Epidermal melanocyte (primary cell): ENCODE data around the gene SLC8A1.

Experiments
- DNase-seq: peaks from one replicate; pipeline ENCODE4 v3.0.0; 2011; ENCODE audit warnings: low spot score; ENCODE audit not compliant: insufficient read length

SLC8A1 gene

DNA sequence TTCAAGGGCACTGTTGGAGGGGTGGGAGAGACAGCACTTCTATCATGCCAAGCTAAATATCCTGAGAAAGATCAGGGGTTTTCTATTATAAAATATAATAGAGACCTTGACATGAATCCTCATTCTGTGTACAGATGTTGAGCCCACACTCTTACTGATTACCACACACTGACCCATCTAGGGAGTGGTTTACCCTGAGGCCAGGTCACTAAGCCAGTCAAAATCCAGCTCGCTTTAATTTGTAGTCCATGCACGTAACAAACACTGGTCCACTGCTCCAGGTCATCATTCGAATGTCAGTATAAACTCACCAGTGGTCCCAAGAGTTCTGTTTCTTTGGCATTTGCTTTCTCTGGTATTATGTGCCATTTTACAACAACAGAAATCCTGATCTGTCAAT, 96.4 kb downstream of the SLC8A1 start:
- DNase-seq, result no peak

DNA sequence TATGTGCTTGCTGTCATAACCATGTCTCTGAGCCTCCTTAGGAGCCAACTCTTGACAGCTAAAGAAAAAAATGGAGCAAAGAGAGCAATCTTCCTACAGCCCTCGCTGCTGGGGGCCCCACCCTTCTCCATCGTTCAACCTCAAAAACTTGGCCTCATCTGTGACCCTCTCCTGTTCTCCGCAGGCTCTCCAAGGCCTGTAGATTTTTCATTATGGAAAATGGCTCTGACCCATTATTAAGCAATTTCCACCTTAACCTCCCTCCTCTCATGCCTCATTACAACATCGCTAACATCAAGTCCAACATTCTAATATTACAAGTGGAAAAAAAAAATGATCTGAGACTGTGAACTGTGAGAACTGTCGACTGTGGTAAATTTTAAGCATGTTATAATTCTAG, 98.7 kb downstream of the SLC8A1 start:
- no peak for DNase-seq

DNA sequence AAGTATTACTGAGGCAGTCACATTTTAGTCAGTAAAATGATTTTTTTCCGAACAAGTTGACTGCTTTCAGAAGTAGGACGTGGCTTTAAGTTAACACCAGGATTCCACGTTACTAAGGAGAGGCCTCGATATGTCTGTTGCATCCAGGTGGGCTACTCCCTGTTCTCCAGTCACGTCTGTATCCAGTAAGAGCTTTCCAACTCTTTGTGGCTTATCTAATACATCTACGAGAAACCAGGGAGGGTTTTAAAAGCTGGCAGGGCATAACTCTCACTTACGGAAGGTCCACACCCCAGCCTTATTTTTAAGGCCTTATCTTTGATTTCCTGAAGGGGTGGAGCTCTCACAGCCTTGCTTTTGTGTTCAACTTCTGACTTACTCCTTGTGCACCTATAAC, 99.2 kb downstream of the SLC8A1 start:
- DNase-seq, result no peak

DNA sequence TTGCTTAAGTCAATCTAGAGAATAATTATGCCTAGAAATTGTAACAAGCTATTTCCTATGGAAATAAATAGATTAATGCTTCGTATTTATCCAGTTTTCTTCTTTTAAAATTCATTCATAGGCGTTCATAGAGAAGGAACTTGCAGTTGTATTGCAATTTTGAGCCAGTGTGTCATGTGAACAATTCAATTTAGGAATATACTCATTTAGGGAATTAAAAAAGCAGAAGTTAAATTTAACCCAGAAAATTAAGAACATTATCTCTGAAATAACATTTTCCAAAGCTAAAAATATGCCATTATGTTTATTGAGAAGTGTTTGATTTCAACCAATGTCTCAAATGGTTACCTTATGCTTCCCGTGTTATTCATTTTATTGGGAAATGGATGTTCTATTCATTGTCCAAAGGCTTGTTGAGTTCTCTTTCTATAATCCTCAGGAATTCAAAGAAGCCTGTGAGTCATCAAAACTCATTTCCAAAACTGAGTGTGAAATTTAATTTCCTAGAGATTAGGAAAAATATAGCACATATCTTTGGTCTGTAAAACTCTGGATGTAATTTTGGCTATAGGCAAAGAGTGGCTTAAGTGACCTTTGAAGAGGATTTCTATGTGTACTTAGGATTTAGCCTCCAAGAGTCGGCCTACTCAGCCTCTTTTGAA, 99.7 kb downstream of the SLC8A1 start:
- DNase-seq, result no peak

DNA sequence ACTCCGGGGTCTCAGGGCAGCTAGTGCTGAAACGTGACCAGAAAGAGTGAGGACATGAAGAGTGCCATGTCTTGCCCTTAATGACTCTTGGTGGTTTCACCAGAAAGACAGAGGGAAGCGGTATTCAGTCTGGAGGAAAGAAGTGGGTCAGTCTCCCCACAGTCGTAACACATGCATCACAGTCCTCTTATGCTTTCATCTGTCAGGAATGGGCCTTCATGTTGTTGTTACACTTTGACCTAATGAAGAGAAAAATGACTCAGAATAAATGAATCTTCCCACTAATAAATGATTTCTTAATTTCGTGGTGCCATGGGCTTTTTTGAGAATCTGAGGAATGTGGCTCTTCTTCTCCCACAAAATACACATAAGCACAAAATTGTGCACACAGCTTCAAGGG, 103.2 kb downstream of the SLC8A1 start:
- no peak for DNase-seq

DNA sequence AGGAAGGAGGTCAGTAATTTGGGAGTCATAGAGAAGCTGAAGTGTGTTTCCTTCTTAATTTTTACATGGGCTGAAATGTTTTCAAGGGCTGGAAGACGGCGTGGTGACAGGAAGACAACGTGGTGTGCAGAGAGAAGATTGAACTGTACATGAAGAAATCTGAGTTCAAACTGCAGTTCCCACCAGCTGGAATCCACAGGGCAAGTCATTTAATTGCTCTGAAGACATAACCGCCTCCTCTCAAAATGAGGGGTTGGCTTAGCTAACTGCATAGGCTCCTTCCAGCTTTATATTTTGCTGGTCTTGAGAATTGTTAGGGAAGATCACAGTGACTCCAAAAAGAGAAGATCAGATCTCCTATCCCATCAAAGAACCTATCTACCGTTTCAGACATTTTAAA, 103.9 kb downstream of the SLC8A1 start:
- DNase-seq, result no peak

DNA sequence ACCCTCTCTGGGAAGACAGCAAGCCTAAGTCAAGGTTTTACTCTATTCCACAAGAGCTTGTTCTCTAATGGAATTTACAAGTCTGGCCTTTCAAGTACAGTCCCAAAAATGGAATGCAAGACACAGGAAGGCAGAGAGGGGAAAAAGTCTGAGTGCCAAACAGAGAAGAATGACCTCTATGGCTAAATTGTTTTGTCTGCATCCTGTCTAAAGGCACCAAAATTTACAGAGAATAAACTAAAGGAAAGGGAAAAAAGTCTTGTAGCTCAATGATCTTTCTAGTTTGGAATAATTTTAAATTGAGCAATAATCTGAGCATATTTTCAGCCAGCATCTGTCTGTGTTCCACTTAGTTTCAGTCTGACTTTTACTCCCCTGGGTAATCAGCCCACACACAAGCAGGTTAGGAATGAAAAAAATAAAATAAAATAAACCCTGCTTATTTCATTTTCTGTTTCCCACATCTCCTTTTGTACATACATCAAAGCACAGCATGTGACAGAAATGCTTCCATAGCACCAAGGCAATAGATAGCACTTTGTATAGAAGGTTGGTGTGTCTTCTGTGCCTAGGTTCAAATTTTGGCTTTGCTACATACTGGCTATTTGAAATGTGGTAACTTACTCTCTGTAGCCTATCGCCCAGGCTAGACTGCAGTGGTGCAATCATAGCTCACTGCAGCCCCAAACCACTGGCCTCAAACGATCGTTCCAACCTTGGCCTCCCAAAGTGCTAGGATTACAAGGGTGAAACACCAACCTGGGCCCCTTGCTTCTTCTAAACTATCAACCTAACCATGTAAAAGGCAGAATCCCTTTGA, 105.1 kb downstream of the SLC8A1 start:
- no peak for DNase-seq

DNA sequence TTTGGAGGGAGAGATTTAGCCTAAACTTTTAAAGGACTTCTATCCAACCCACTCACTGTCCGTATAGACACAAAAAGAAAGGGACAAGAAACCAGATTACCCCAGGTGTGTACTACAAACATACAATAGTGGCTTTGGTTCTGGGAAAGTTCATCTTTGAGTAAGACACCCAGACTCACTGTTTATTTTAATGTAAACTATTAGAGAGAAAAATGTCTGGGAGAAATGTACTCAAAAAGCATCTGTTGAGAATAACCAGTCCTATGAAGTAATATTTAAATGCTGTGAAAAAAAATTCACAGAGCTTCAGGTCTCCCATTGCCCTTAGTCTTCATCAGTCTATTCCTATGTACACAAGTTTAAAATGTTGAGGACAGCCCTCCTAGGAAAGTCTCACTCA, 107.5 kb downstream of the SLC8A1 start:
- DNase-seq, result no peak

DNA sequence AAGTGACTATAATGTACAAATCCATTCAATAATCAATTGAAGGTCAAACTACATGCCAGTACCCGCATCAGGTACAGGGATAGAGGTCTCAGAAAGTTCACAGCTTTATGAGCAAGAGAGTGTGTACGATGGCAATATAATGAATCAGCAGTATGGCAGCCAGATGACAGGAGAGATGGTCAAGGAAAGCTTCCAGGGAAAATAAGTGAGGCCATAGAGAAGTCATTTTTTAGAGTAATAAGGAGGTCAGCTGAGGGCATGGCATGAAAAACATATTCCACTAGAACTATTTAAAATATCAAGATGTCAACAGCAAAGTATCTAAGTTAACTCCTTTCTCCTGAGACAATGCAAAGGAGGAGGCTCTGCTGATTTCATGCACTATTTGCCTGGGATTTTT, 108.0 kb downstream of the SLC8A1 start:
- no peak for DNase-seq

DNA sequence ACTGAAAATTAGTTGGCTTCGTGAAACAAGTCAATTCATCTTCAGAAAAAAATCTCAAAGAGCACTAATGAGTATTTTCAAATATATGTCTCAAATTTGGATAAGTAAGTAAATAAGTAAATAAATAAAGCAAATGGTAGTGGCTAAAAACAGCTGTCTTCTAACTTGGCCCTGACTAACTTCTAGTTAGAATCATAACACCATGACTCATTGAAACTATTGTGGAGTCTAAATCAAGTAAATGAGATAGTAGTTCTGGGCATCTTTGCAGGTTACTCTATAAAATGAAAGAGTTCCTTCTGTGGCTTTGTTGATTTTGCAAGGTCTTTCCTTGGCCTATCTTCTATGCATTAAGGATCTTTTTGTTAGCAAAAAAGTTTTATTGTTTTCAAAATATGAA, 110.7 kb downstream of the SLC8A1 start:
- no peak for DNase-seq

DNA sequence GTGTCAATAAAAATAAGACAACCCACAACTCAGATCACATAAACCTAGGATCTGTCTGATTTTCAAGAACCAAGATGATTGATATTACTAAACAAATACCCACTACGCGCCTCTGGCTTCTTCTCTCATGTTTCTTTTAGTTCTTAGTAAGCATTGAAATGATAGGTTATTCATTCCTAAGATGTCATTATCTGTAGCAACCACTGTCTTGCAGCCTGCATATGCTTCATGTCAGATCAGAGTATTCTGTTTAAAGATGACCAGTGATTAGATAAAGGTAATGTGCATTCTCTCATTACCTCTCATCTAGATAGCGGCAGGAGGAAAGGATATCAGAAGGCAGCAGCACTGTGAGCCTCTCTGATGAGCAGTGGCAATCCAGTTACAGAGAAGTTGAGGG, 112.9 kb downstream of the SLC8A1 start:
- no peak for DNase-seq

DNA sequence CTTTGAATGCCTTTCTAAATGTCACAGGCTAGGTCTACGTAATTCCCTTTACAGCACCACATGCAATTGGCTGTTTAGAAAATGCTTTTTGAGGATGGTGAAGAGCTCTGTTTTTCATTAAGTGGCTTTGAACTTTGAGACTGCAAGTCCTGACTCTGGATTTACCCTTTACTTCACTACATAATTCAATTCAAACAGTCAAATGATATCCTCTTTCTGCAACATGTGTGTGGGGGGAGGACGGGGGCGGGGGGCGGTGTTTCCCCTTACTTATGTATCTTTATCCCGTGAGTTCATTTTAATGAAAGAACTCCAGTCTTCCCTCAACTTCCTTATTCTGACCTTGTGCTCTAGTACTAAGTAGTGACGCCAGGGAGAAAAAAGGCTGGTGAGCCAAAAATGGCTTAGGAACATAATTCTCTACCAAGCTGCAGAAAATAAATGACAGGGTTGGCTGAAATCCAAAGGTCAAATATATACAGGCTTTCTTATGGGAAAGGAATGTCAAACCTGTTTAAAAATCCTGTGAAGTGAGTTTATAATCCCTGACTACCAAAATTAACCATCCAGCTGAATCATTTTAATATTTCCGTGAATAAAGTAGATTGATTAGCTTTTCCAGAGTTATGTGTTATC, 119.6 kb downstream of the SLC8A1 start:
- DNase-seq, result peak; percentile 24

DNA sequence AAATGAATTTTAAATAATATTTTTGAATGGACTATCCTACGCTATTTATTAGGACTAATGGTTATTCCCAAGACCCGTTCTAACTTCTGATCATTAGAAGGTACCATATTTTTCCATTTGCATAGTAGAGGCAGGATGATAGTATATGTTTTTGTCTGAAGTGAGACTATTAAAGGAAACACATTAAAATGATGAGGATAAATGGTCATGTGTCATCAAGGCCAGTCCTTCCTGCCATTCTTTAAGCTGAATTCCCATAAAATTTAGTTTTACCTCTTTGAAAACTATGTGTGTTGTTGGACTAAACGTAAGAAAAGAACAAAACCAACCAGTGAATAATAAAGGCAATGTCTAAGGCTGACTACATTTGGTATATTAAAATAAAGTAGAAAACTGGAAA, 121.8 kb downstream of the SLC8A1 start:
- DNase-seq, result no peak

DNA sequence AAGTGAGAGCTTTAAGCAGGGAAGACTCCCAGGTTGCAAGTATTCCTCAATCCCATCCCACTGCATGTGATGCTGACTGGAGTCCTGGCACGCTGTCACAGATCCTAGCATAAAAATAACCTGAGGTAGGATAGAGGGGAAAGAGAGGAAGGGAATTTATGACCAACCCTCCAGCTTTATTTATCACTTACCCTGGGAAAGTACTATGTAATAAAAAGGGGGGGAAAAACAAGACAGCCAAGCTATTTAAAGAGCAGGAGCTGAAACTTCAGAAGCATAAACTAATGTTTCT, 122.2 kb downstream of the SLC8A1 start:
- DNase-seq, result no peak

DNA sequence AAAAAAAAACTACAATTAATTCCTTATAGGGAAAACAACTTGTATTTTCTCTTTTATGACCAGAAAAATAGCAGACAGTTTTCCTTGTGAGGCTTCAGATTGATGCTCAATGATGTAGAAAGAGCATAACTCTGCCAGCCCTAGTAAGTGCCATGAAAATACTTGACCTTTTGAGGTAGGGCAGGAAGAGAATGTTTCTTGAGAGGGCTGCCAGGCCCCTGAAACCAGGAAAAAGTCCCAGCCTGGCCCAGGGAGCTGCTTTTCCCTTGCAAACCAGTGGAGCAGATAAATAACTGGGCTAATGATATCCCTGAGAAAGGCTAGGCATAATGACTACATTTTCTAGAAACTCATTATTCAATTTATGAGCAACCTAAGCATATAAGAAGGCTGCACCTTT, 126.8 kb downstream of the SLC8A1 start:
- DNase-seq, result no peak

DNA sequence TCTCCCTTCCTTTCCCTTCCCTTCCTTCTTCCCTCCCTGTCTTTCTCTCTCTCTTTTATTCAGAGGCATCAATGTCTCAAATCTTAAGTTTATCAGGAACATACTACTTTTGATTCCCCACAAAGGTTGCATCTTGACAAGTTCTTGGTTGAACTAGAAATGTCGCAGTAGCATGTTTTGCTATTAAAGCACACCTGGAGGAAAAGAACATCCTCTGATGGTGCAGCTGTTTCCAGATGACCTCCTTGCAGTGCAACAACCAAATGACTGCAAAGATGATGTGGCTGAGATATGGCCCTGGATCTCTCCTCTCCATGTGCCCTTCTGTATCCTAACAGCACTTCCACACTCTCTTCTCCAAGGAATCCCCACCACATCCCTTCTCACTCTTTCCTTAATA, 127.2 kb downstream of the SLC8A1 start:
- no peak for DNase-seq

DNA sequence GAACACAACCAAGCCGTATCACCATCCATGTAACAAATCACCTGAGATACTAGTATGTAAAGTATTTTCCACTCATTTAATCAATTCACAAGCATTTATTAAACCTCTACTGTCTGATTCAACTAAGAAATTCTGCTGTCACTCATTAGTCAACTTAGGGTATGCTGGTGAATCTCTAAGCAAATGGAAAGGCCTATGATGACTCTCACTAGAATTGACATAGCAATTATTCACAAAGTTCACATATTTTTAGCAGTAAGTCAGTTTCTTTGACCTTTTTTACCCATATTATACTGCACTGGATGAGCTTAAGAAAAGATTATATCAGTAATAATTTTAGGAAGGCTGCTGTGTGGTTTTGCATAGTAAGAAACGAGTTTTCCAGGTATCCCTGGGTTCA, 130.1 kb downstream of the SLC8A1 start:
- no peak for DNase-seq

DNA sequence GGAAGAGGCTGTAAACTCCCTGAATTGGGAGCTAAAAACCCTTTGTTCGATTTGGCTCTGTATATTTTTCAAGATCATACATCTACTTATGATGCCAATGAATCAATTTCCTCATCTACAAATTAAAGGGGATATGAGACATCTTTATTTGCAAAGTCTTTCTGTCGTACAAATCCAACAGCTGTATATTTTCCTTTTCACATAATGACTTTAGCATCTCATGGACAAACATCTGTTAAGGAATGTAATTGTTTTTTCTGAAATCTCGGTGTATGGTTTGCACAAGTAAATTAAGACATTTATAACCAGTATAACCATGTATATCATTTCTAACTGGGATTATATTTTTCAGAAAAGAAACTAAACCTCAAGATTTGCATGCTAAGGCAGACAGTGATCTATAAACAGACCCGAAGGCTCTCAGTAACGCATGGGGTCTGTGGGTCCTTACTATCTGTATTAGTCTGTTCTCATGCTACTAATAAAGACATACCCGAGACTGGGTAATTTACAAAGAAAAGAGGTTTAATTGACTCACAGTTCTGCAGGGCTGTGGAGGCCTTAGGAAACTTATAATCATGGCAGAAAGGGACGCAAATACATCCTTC, 130.8 kb downstream of the SLC8A1 start:
- no peak for DNase-seq

DNA sequence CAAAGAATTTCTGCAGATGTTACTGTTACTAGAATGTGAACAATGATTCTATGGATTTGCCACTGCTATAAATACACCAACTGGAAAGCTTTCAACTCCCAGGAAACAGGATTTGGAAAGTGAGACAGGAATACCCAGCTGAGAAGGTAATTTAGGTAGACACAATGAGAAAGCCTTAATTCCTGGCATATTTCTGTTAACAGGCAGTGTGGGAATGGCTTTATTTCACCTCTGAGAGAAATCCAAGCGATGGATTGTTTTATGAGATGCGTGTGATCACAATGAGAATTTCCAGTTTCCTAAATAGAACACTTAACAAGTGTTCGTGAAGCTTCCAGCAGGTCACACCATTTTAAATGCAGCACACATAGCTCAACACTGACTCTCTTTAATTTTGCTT, 133.0 kb downstream of the SLC8A1 start:
- no peak for DNase-seq

DNA sequence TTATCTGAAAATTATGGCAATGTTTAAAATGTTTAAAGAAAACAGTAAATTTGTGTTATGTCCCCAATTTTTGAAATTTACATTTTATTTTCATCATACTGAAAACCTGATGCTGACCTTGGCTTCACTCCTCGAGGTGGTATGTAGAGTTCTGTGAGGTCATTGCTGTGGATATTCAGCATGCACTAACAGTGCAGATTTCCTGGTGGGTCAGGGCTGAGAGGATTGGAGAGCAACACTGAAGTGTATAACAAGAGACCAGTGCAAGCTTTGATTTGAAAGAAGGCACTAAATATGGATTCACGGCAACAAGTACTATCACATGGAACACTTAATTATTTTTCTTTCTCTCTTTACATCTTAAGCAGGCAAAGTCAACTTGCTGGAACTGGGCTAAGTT, 134.1 kb downstream of the SLC8A1 start:
- no peak for DNase-seq

DNA sequence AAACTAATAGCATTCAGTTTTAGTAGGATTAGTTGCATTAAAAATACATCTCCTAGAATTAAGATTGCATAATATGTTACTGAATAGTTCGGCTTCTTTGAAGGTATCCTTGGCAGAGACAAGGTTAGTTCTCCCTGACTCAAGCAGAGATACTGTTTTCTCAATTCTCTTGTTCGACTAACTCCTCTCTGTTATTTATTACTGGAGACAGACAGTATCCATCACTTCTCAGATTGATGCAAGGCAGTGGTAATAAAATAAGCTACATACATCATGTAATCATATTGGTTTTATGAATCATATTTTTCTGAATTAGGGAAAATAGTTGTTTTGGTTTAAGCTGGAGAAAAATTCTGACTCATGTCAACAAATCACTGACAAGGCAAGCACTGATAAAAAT, 134.8 kb downstream of the SLC8A1 start:
- no peak for DNase-seq

DNA sequence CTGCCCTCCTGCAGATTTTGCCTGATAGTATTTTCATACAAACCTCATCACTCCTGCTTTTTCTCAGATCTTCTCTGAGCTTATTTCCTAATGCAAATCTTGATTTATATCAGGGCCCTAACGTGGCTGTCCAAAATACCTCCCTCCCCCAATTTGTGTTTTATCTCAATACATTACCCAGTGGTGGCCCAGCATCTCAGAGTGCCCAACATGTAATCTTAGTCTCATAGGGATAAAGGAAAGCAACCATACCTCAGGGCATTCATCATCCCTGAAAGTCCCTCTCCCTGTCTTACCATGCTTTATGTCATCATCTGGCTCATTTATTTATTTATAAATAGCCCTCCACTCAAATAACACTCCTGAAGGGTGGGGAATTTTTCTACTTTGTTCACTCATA, 135.3 kb downstream of the SLC8A1 start:
- DNase-seq, result no peak

DNA sequence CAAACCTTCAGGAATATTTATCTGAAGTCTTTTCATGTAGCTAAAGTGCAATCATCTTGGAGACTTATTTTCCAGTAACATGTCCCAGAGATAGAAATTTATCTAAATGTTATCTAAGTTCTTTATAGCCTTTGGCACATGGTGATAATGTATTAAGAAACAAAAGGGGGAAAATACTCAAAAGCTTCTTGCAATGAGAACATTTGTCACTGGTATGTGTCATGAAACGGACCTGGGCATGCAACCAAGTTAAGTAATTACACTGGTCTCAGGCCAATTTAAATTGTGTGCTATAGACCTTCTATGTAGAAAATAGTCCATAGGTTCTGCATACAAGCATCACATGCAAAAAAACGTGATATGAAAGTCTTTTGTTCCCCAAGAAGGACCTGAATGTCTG, 136.2 kb downstream of the SLC8A1 start:
- no peak for DNase-seq
